ENCODE results near the gene WWOX. TPM values are rescaled to one million over a fixed set of nuclear protein-coding genes. Genes with fewer than 3 reads are reported as not detected.

Gene WWOX
- total RNA-seq, 1 donor from 2014 or later, result 43.2 TPM

DNA sequence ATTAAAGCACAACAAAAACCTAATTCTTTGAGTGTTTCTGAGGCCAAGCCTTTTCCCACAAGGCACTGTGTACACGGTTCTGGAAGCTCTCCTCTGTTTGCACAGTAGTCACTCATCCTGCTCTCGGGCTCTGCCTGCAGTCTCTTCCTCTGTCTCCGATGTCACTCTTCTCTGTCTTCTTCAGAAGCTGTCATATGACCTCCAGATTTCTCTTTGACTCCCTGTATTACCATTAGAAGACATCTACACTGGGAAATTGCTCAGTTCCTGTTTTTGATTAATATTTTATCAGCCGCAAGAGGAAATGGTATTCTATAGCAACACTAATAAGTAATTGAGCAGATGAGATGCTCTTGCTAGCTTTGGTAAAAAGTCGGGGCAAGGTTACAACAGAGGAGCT is 422.9 kb downstream of the WWOX start:
- H3K27me3 Mint-ChIP-seq, result no peaks in the 10 kb centered on the region
- peaks cover 2% of the 10 kb centered on the region for H3K36me3 Mint-ChIP-seq (ENCODE audit: insufficient read depth)
- H3K27ac Mint-ChIP-seq, result no peak overlapping the region
- no peaks in the 10 kb centered on the region for H3K9me3 Mint-ChIP-seq (ENCODE audit: low read depth)
- H3K4me3 Mint-ChIP-seq (ENCODE audit: low read depth), result no peak overlapping the region
- H3K4me1 Mint-ChIP-seq (ENCODE audit: low read depth), result peaks cover 14% of the 10 kb centered on the region
- DNase-seq (ENCODE audit: low spot score, unreplicated experiment), result no peak
- TF ChIP-seq CTCF (IDR thresholded peaks at IDR 0.05; ENCODE audit: unreplicated experiment), result no peak

DNA sequence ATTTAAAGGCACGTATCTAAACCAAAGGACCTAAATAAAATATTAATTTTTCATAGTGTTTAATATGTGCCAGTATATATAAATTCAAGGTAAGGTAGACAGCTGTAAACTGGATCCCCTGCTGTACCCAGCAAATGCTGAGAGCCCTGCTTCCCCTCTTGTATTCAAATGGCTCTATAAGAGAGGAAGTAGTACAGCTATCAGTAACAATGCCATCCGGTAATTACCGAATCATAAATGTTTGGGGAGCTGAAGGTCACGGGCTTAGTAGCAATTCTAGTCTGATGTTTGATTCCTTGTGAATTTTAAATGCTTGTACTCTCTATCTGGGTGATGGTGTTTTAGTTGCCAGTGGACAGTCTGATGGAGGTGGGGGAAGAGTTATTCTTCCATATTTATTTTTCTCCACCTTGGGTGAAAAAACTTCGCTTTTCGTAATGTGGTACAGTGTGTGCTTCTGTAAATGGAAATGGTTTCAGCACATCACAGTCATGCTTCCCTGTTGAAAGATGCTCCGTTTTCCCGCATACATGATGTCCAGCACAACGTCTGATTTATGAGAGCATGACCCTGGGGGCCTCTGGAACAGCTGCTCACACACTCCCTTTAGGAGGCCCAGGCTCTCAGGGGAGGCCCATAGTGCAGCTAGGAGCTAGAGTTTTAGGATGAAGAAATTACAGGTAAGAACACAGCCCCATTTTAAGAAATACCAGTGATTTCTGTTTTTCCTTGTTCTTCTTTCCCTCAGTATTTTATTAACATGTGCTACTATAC is 423.9 kb downstream of the WWOX start:
- no peak overlapping the region for H3K4me3 Mint-ChIP-seq (ENCODE audit: low read depth)
- H3K27ac Mint-ChIP-seq, result no peak overlapping the region
- H3K36me3 Mint-ChIP-seq (ENCODE audit: insufficient read depth), result no peaks in the 10 kb centered on the region
- DNase-seq (ENCODE audit: low spot score, unreplicated experiment), result no peak
- TF ChIP-seq CTCF (IDR thresholded peaks at IDR 0.05; ENCODE audit: unreplicated experiment), result no peak
- no peaks in the 10 kb centered on the region for H3K9me3 Mint-ChIP-seq (ENCODE audit: low read depth)
- peaks cover 14% of the 10 kb centered on the region for H3K4me1 Mint-ChIP-seq (ENCODE audit: low read depth)
- no peaks in the 10 kb centered on the region for H3K27me3 Mint-ChIP-seq

- Mint-ChIP-seq H3K36me3 (ENCODE audit: insufficient read depth) (no peaks in the 10 kb centered on the region), H3K27ac (no peak overlapping the region), H3K4me1 (ENCODE audit: low read depth) (peaks cover 14% of the 10 kb centered on the region), H3K9me3 (ENCODE audit: low read depth) (no peaks in the 10 kb centered on the region), H3K27me3 (no peaks in the 10 kb centered on the region), H3K4me3 (ENCODE audit: low read depth) (no peak overlapping the region)
- TF ChIP-seq CTCF (IDR thresholded peaks at IDR 0.05; ENCODE audit: unreplicated experiment), result no peak
- no peak for DNase-seq (ENCODE audit: low spot score, unreplicated experiment)
Measured at GRCh38 chr16:78524066-78524595, 424.7 kb downstream of the WWOX start.

DNA sequence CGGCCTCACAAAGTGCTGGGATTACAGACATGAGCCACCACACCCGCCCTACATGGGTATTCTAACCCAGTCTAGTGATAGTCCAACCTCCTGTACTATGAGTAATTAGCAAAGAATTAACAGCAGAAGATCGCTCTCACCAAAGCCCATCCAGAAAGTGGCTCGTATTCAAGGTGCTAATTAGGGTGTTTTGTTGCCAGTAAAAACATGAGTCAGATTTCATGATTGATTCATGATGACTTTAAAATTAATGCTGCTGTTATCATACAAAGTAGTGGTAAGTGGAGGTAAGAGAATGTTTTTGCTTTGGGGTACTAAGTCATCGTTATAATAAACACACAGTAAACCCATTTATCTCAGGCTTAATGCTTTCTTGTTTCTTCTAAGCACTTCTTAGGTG is 428.8 kb downstream of the WWOX start:
- H3K9me3 Mint-ChIP-seq (ENCODE audit: low read depth), result no peaks in the 10 kb centered on the region
- TF ChIP-seq CTCF (IDR thresholded peaks at IDR 0.05; ENCODE audit: unreplicated experiment), result no peak
- no peak for DNase-seq (ENCODE audit: low spot score, unreplicated experiment)
- peaks cover 6% of the 10 kb centered on the region for H3K4me1 Mint-ChIP-seq (ENCODE audit: low read depth)
- H3K4me3 Mint-ChIP-seq (ENCODE audit: low read depth), result no peak overlapping the region
- no peak overlapping the region for H3K27ac Mint-ChIP-seq
- no peaks in the 10 kb centered on the region for H3K27me3 Mint-ChIP-seq
- H3K36me3 Mint-ChIP-seq (ENCODE audit: insufficient read depth), result no peaks in the 10 kb centered on the region

DNA sequence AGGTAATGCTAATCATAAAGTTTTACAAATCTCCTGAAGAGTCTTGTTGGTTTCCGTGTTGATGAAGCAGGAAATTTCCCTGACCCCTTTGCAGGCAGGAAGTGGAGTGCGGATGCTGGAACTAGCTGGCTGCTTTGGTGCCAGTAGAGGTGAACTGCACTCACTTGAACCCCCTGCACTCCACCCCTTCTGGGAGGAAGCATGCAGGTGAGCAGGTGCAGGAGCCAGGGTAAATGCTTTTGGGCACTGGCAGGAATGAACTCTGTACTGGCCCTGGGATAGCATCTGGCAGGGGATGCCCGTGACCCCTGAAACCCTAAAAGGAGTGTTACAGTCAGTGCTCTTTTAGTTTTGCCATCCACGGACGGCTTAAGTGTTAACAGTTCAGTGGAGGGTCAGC is 430.4 kb downstream of the WWOX start:
- Mint-ChIP-seq H3K4me3 (ENCODE audit: low read depth) (no peak overlapping the region), H3K9me3 (ENCODE audit: low read depth) (no peaks in the 10 kb centered on the region), H3K27ac (no peak overlapping the region), H3K4me1 (ENCODE audit: low read depth) (no peaks in the 10 kb centered on the region), H3K36me3 (ENCODE audit: insufficient read depth) (no peaks in the 10 kb centered on the region), H3K27me3 (no peaks in the 10 kb centered on the region)
- TF ChIP-seq CTCF (IDR thresholded peaks at IDR 0.05; ENCODE audit: unreplicated experiment), result no peak
- DNase-seq (ENCODE audit: low spot score, unreplicated experiment), result no peak
